ENCODE results near the gene TMEM212. TPM values are rescaled to one million over a fixed set of nuclear protein-coding genes. Genes with fewer than 3 reads are reported as not detected.
A peak's percentile ranks its signal among the peaks of the same experiment; 100 is the strongest.

TMEM212 gene
- polyA plus RNA-seq, 2 of the 4 experiments (the other 2 are of a cell fraction), result not detected

GRCh38 chr3:171802590-171802956 is 40.6 kb upstream of the TMEM212 start:
- H3K4me3 ChIP-seq, result no peak overlapping the region
- H3K27ac ChIP-seq, result peak overlapping the region; percentile 0 to 73; a peak in 3 of 6 replicates
- ChIA-PET CTCF (interaction anchor here (0.6 to 3.4 kb wide), 3 partner anchors 27 to 837 kb away, joined by 3 to 11 read pairs (median 4); no protein-coding TSS in a partner anchor), POLR2A (no interaction called here)
- WGBS (ENCODE audit: missing lambda C conversion rate), result 74% methylated on average over 3 of the region's 3 CpGs
- TF ChIP-seq GATA3 (IDR thresholded peaks at IDR 0.05; ENCODE audit: borderline replicate concordance) (no peak), HDAC2 (IDR thresholded peaks at IDR 0.05) (no peak), SREBF2 (IDR thresholded peaks at IDR 0.05) (no peak), RNF2 (IDR thresholded peaks at IDR 0.05; ENCODE audit: borderline replicate concordance, low read depth) (no peak), CTCF (IDR thresholded peaks at IDR 0.05) (no peak), FOXS1 (CRISPR knock-in tag; IDR thresholded peaks at IDR 0.05) (no peak), JUN (IDR thresholded peaks at IDR 0.05) (no peak), PHF8 (IDR thresholded peaks at IDR 0.05; ENCODE audit: borderline replicate concordance, low read depth) (no peak), KDM5A (IDR thresholded peaks at IDR 0.05) (no peak), CHD4 (IDR thresholded peaks at IDR 0.05; ENCODE audit: borderline replicate concordance) (no peak), NR3C1 (IDR thresholded peaks at IDR 0.05) (no peak), RCOR1 (IDR thresholded peaks at IDR 0.05; ENCODE audit: low read depth, low read length) (no peak)
- TF ChIP-seq, protein P1, sequence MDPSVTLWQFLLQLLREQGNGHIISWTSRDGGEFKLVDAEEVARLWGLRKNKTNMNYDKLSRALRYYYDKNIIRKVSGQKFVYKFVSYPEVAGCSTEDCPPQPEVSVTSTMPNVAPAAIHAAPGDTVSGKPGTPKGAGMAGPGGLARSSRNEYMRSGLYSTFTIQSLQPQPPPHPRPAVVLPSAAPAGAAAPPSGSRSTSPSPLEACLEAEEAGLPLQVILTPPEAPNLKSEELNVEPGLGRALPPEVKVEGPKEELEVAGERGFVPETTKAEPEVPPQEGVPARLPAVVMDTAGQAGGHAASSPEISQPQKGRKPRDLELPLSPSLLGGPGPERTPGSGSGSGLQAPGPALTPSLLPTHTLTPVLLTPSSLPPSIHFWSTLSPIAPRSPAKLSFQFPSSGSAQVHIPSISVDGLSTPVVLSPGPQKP (IDR thresholded peaks at IDR 0.05; ENCODE audit: low read depth, low read length), result no peak
- FAIRE-seq, result no peak
- no peaks in the 10 kb centered on the region for H3K9me3 ChIP-seq
- H3K4me2 ChIP-seq, result peak overlapping the region; percentile 42; the same call in 2 of the 3 replicates
- ATAC-seq, result no peak
- no peak for DNase-seq (ENCODE audit: low read depth in 1 of 2, low spot score in 1 of 2)
- peaks cover 66% of the 10 kb centered on the region for H3K4me1 ChIP-seq

DNA sequence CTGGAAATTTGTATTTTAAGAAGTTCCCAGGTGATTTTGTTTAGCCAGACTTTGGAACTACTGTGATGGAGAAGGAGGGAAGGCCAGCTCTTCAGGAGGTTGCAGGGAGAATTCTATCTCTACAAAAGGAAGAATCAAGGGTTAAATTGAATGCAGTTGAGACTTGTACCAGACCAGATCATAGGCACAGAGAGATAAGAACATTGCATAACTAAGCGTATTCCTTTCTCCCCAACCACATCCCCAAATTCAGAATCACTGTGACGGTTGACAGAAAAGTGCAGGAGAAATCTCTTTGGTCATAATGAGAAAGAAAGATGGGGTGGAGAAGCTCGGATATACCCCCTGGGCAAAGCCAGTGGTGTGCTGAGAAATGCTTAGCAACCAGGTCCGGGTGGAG is 40.1 kb upstream of the TMEM212 start:
- peak overlapping the region in 1 of 2 experiments; percentile 73; a peak in 3 of 6 replicates for H3K27ac ChIP-seq
- peak overlapping the region; percentile 42; the same call in 1 of the 3 replicates for H3K4me2 ChIP-seq
- POLR2A ChIA-PET, result no interaction called here
- TF ChIP-seq ZFP36 (IDR thresholded peaks at IDR 0.05; ENCODE audit: borderline replicate concordance, partially characterized antibody) (no peak), ATOH8 (CRISPR knock-in tag; IDR thresholded peaks at IDR 0.05; ENCODE audit: low read depth) (no peak), SMC3 (IDR thresholded peaks at IDR 0.05) (no peak), NFE2L2 (conservative IDR thresholded peaks at IDR 0.05; ENCODE audit: low read length) (no peak), ZC3H11A (IDR thresholded peaks at IDR 0.05) (no peak), MAZ (IDR thresholded peaks at IDR 0.05; ENCODE audit: borderline replicate concordance, low read depth, low read length) (no peak), PHF8 (IDR thresholded peaks at IDR 0.05; ENCODE audit: borderline replicate concordance, low read depth) (no peak), POLR2AphosphoS2 (conservative IDR thresholded peaks at IDR 0.05; ENCODE audit: low read length) (no peak), KDM1A (IDR thresholded peaks at IDR 0.05; ENCODE audit: low read depth) (no peak), ZNF302 (CRISPR knock-in tag; IDR thresholded peaks at IDR 0.05) (no peak), TFCP2L1 (CRISPR knock-in tag; IDR thresholded peaks at IDR 0.05) (no peak), CBX8 (IDR thresholded peaks at IDR 0.05) (no peak), JUN (IDR thresholded peaks at IDR 0.05) (no peak), NR3C1 (IDR thresholded peaks at IDR 0.05) (no peak), HOXB5 (CRISPR knock-in tag; IDR thresholded peaks at IDR 0.05) (no peak), NPAS2 (CRISPR knock-in tag; IDR thresholded peaks at IDR 0.05; ENCODE audit: borderline replicate concordance) (no peak), RCOR1 (IDR thresholded peaks at IDR 0.05; ENCODE audit: low read depth, low read length) (no peak)
- TF ChIP-seq, protein P2, sequence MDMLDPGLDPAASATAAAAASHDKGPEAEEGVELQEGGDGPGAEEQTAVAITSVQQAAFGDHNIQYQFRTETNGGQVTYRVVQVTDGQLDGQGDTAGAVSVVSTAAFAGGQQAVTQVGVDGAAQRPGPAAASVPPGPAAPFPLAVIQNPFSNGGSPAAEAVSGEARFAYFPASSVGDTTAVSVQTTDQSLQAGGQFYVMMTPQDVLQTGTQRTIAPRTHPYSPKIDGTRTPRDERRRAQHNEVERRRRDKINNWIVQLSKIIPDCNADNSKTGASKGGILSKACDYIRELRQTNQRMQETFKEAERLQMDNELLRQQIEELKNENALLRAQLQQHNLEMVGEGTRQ (IDR thresholded peaks at IDR 0.05), result no peak
- FAIRE-seq (no peak), DNase-seq (ENCODE audit: low read depth in 1 of 2, low spot score in 1 of 2) (no peak), ATAC-seq (no peak)
- CTCF ChIA-PET, result interaction anchor here (3.4 kb wide), 1 partner anchor 30 kb away, joined by 11 read pairs; no protein-coding TSS in a partner anchor
- H3K4me3 ChIP-seq, result no peak overlapping the region
- peaks cover 65% of the 10 kb centered on the region for H3K4me1 ChIP-seq
- 89% methylated on average over 4 of the region's 4 CpGs for WGBS (ENCODE audit: missing lambda C conversion rate)
- H3K9me3 ChIP-seq, result no peaks in the 10 kb centered on the region

Data from A549 (cell line).